Measurements from ENCODE around the gene RUSF1.
"Not testable (repeated sequence)": the region's sequence is repeated elsewhere in the genome, so short reads cannot be mapped to it uniquely, and the experiment has no call there.

Gene RUSF1

GRCh38 chr16:31458073-31458843, 49.9 kb downstream of the RUSF1 start:
- Mint-ChIP-seq H3K4me1 (peaks cover 44% of the 10 kb centered on the region), H3K9me3 (no peaks in the 10 kb centered on the region), H3K36me3 (peaks cover 4% of the 10 kb centered on the region), H3K27ac (peak overlapping the region; percentile 92), H3K27me3 (no peaks in the 10 kb centered on the region), H3K4me3 (peak overlapping the region; percentile 94)

DNA sequence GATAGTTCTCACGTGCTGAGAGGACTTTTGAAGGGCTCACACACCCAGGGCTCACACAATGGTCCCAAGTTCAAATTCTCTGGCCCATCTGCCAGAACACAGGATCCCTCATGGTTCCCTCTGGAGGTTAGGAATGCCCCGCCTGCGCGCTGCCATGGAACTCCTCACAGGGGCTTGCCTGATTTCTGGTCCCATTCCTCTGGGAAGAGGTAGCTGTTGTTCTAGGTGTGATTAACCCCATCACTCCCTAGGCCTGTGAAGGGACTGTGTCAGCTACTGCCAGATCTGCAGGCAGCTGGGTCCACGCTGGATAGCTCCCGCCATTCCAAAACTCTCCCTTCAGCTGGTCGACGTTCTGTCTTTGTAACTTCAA, 51.2 kb downstream of the RUSF1 start:
- peak overlapping the region; percentile 94 for H3K4me3 Mint-ChIP-seq
- peak overlapping the region; percentile 46 for H3K27ac Mint-ChIP-seq
- peaks cover 3% of the 10 kb centered on the region for H3K36me3 Mint-ChIP-seq
- peaks cover 44% of the 10 kb centered on the region for H3K4me1 Mint-ChIP-seq
- H3K9me3 Mint-ChIP-seq, result no peaks in the 10 kb centered on the region
- no peaks in the 10 kb centered on the region for H3K27me3 Mint-ChIP-seq

DNA sequence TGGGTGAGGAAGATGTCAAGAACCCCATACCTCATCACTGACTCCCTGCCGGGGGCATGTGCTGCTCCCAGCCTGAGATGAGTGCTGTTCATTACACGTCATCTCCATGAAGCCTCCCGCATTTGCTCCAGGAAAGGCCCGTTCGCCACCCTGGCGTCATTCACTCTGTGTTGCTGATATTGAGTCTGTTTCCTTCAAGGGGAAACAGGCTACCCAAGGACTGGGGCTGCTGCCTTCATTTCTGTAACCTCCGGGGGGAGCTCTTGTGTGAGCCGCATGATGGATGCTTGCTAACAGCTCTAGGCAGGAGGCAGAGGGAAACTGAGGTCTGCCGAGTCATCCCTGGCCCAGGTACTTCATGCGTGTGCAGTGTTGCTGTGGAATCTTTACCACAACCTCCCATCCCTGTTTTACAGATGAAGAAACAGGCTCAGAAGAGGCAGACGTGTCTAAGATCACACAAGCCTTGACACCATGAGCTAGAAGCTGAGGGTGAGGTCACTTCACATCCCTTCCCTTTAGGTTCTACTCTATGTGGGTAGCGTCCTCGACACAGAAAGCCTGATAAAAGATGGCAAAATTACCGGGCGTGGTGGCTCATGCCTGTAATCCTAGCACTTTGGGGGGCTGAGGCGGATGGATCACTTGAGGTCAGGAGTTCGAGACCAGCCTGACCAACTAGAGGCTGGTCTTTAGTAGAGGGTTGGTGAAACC, 52.4 kb downstream of the RUSF1 start:
- peaks cover 49% of the 10 kb centered on the region for H3K4me1 Mint-ChIP-seq
- peaks cover 3% of the 10 kb centered on the region for H3K36me3 Mint-ChIP-seq
- peak overlapping the region; percentile 40 for H3K4me3 Mint-ChIP-seq
- peak overlapping the region; percentile 74 for H3K27ac Mint-ChIP-seq
- no peaks in the 10 kb centered on the region for H3K27me3 Mint-ChIP-seq
- H3K9me3 Mint-ChIP-seq, result no peaks in the 10 kb centered on the region

- Mint-ChIP-seq H3K9me3 (no peaks in the 10 kb centered on the region), H3K36me3 (peaks cover 3% of the 10 kb centered on the region), H3K27me3 (no peaks in the 10 kb centered on the region), H3K4me1 (peaks cover 42% of the 10 kb centered on the region), H3K4me3 (no peak overlapping the region), H3K27ac (peak overlapping the region; percentile 70)
Observed at GRCh38 chr16:31453255-31454204, 54.7 kb downstream of the RUSF1 start.

DNA sequence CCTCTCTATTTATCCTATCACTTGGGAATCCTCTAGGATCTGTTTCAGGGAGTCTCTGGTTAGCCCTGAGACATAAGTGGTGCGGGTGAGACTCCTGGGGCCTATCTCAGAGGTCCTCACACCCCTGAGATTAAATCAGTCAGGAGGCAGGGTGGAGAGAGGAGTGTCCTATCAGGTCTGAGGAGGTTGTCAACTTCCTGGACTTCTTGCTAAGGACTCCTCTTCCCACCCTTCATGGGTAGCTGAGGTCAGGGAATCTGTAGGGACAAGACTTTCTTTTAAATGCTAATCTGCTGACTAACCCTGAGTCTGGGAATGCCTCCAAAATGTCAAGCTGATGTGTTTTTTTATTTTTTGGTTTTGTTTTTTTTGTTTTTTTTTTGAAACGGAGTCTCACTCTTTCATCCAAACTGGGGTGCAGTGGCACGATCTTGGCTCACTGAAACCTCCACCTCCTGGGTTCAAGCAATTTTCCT, 55.5 kb downstream of the RUSF1 start:
- Mint-ChIP-seq H3K27ac (no peak overlapping the region), H3K36me3 (no peaks in the 10 kb centered on the region), H3K27me3 (no peaks in the 10 kb centered on the region), H3K4me3 (no peak overlapping the region), H3K4me1 (peaks cover 36% of the 10 kb centered on the region), H3K9me3 (no peaks in the 10 kb centered on the region)

- no peak overlapping the region for H3K4me3 Mint-ChIP-seq
- no peaks in the 10 kb centered on the region for H3K36me3 Mint-ChIP-seq
- H3K9me3 Mint-ChIP-seq, result no peaks in the 10 kb centered on the region
- peak overlapping the region; percentile 55 for H3K27ac Mint-ChIP-seq
- H3K27me3 Mint-ChIP-seq, result no peaks in the 10 kb centered on the region
- peaks cover 32% of the 10 kb centered on the region for H3K4me1 Mint-ChIP-seq
Observed at GRCh38 chr16:31451681-31452351, 56.4 kb downstream of the RUSF1 start.

DNA sequence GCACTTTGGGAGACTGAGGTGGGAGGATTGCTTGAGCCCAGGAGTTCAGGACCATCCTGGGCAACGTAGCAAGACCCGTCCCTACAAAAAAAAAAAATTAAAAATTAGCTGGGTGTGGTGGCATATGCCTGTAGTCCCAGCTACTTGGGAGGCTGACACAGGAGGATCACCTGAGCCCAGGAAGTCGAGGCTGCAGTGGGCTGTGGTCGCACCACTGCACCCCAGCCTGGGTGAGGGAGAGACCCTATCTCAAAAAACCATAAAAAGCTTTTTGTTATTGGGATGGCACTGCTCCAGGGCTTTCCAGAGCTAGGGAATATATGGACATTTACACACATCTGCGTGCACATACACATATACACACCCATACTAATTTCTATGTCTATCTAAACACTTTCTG, 57.0 kb downstream of the RUSF1 start:
- no peak overlapping the region for H3K27ac Mint-ChIP-seq
- H3K4me1 Mint-ChIP-seq, result peaks cover 29% of the 10 kb centered on the region
- H3K4me3 Mint-ChIP-seq, result no peak overlapping the region
- H3K36me3 Mint-ChIP-seq, result no peaks in the 10 kb centered on the region
- H3K9me3 Mint-ChIP-seq, result no peaks in the 10 kb centered on the region
- H3K27me3 Mint-ChIP-seq, result no peaks in the 10 kb centered on the region

DNA sequence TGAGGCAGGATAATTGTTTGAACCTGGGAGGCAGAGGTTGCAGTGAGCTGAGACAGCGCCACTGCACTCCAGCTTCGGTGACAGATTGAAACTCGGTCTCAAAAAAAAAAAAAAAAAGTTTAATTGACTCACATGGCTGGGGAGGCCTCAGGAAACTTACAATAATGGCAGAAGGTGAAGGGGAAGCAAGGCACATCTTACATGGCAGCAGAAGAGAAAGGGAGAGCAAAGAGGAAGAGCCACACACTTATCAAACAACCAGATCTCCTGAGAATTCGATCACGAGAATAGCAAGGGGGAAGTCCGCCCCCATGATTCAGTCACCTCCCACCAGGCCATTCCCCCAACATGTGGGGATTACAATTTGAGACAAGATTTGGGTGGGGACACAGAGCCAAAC, 62.3 kb downstream of the RUSF1 start:
- H3K9me3 Mint-ChIP-seq, H3K27ac Mint-ChIP-seq, H3K4me3 Mint-ChIP-seq, H3K36me3 Mint-ChIP-seq, H3K27me3 Mint-ChIP-seq: not testable (repeated sequence)
- peaks cover 12% of the 10 kb centered on the region for H3K4me1 Mint-ChIP-seq

DNA sequence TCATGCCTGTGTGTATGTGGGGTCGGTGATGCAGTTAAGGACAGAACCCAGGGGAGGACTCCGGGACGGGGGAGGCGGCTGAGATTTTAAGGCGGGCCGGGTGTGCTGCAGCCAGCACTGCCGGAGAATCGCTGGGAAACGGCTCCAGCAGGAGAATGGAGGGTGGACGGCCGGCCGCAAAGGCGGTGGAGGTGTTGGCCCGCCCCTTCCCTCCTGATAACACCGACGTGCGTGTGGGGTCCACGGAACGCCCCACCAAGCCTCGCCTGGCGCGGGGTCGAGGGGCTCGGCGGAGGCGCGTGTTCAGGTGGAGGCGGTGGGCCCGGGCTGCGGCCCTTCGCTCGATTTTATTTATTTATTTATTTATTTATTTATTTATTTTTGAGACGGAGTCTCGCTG, 66.2 kb downstream of the RUSF1 start:
- no peaks in the 10 kb centered on the region for H3K27me3 Mint-ChIP-seq
- peak overlapping the region; percentile 81 for H3K4me3 Mint-ChIP-seq
- H3K36me3 Mint-ChIP-seq, result no peaks in the 10 kb centered on the region
- no peaks in the 10 kb centered on the region for H3K9me3 Mint-ChIP-seq
- H3K27ac Mint-ChIP-seq, result peak overlapping the region; percentile 83
- H3K4me1 Mint-ChIP-seq, result peaks cover 10% of the 10 kb centered on the region

- no peak overlapping the region for H3K4me3 Mint-ChIP-seq
Observed at GRCh38 chr16:31440516-31441184, 67.5 kb downstream of the RUSF1 start.

GRCh38 chr16:31439519-31439918, 68.7 kb downstream of the RUSF1 start:
- Mint-ChIP-seq H3K4me3 (no peak overlapping the region), H3K9me3 (no peaks in the 10 kb centered on the region), H3K27ac (no peak overlapping the region), H3K27me3 (no peaks in the 10 kb centered on the region), H3K36me3 (no peaks in the 10 kb centered on the region), H3K4me1 (peaks cover 10% of the 10 kb centered on the region)

More at GRCh38 chr16:31440516-31441184, 67.5 kb downstream of the RUSF1 start:
- Mint-ChIP-seq H3K27me3 (no peaks in the 10 kb centered on the region), H3K9me3 (no peaks in the 10 kb centered on the region), H3K36me3 (no peaks in the 10 kb centered on the region), H3K4me1 (peaks cover 10% of the 10 kb centered on the region), H3K27ac (no peak overlapping the region)
